Nephron progenitor cell (in vitro differentiated cells): ENCODE data around the gene ARGLU1.
A peak's percentile ranks its signal among the peaks of the same experiment; 100 is the strongest.

Experiments used
- DNase-seq: peaks from one replicate; pipeline ENCODE4 v3.0.0; 2021
- H3K27ac Mint-ChIP-seq: 2 replicates; pipeline ENCODE4 v1.8.0; 2021; ENCODE audit warnings: mild to moderate bottlenecking, moderate library complexity, mixed read lengths
- H3K27me3 Mint-ChIP-seq: 2 replicates; pipeline ENCODE4 v1.8.0; 2021; ENCODE audit warnings: mild to moderate bottlenecking, low read depth, mixed read lengths; ENCODE audit not compliant: poor library complexity
- H3K36me3 Mint-ChIP-seq: 2 replicates; pipeline ENCODE4 v1.8.0; 2021; ENCODE audit warnings: low read depth, mixed read lengths
- H3K4me1 Mint-ChIP-seq: 2 replicates; pipeline ENCODE4 v1.8.0; 2021; ENCODE audit warnings: mixed read lengths
- H3K4me3 Mint-ChIP-seq: 2 replicates; pipeline ENCODE4 v1.8.0; 2021; ENCODE audit warnings: mild to moderate bottlenecking, moderate library complexity, mixed read lengths
- H3K9me3 Mint-ChIP-seq: 2 replicates; pipeline ENCODE4 v1.8.0; 2021; ENCODE audit warnings: mild to moderate bottlenecking, moderate library complexity, mixed read lengths
- CTCF ChIP-seq: fragments of 200-600 bp; sonication (generic); IDR thresholded peaks from 2 replicates; pipeline ENCODE4 v1.5.0; 2021; ENCODE audit warnings: antibody characterized with exemption

Gene ARGLU1

GRCh38 chr13:106550570-106551135 lies 17.3 kb downstream of the ARGLU1 start:
- Mint-ChIP-seq H3K27me3 (peaks cover 4% of the 10 kb centered on the region), H3K9me3 (no peaks in the 10 kb centered on the region), H3K4me1 (no peaks in the 10 kb centered on the region), H3K36me3 (peaks cover 70% of the 10 kb centered on the region), H3K27ac (peak overlapping the region; percentile 66), H3K4me3 (no peak overlapping the region)
- no peak for TF ChIP-seq CTCF
- no peak for DNase-seq

- no peaks in the 10 kb centered on the region for H3K9me3 Mint-ChIP-seq
- peaks cover 52% of the 10 kb centered on the region for H3K36me3 Mint-ChIP-seq
- H3K4me1 Mint-ChIP-seq: no peaks in the 10 kb centered on the region
- TF ChIP-seq CTCF: no peak
- DNase-seq: no peak
- H3K4me3 Mint-ChIP-seq: no peak overlapping the region
- H3K27me3 Mint-ChIP-seq: no peaks in the 10 kb centered on the region
- no peak overlapping the region for H3K27ac Mint-ChIP-seq
These were observed 19.8 kb downstream of the ARGLU1 start for GRCh38 chr13:106548064-106548696.

GRCh38 chr13:106541826-106542225 lies 26.1 kb downstream of the ARGLU1 start:
- Mint-ChIP-seq H3K9me3 (no peaks in the 10 kb centered on the region), H3K4me1 (peaks cover 2% of the 10 kb centered on the region), H3K27ac (no peak overlapping the region), H3K36me3 (peaks cover 32% of the 10 kb centered on the region), H3K4me3 (no peak overlapping the region), H3K27me3 (no peaks in the 10 kb centered on the region)
- no peak for TF ChIP-seq CTCF
- DNase-seq: no peak

GRCh38 chr13:106540613-106541012 lies 27.3 kb downstream of the ARGLU1 start:
- no peak for DNase-seq
- Mint-ChIP-seq H3K36me3 (peaks cover 32% of the 10 kb centered on the region), H3K27me3 (no peaks in the 10 kb centered on the region), H3K4me3 (no peak overlapping the region), H3K9me3 (no peaks in the 10 kb centered on the region), H3K4me1 (peaks cover 9% of the 10 kb centered on the region), H3K27ac (no peak overlapping the region)
- no peak for TF ChIP-seq CTCF

- no peak for TF ChIP-seq CTCF
- H3K4me1 Mint-ChIP-seq: peaks cover 17% of the 10 kb centered on the region
- no peaks in the 10 kb centered on the region for H3K27me3 Mint-ChIP-seq
- H3K4me3 Mint-ChIP-seq: no peak overlapping the region
- DNase-seq: no peak
- no peak overlapping the region for H3K27ac Mint-ChIP-seq
- H3K36me3 Mint-ChIP-seq: peaks cover 19% of the 10 kb centered on the region
- no peaks in the 10 kb centered on the region for H3K9me3 Mint-ChIP-seq
These were observed 30.4 kb downstream of the ARGLU1 start for GRCh38 chr13:106537521-106537920.
